GM15510 (cell line): ENCODE data around the gene PDE5A.

Experiments used
- POLR2A ChIP-seq: IDR thresholded peaks from 3 replicates; pipeline ENCODE4 v1.6.1; 2011; ENCODE audit warnings: borderline replicate concordance; ENCODE audit not compliant: insufficient read length; ENCODE audit errors: extremely low read depth

Gene PDE5A

GRCh38 chr4:119479180-119479808 is 149.3 kb downstream of the PDE5A start:
- TF ChIP-seq POLR2A, result no peak

GRCh38 chr4:119478446-119479179 is 150.0 kb downstream of the PDE5A start:
- TF ChIP-seq POLR2A, result no peak

GRCh38 chr4:119477412-119478053 is 151.1 kb downstream of the PDE5A start:
- no peak for TF ChIP-seq POLR2A

GRCh38 chr4:119471259-119471658 is 157.3 kb downstream of the PDE5A start:
- no peak for TF ChIP-seq POLR2A

- TF ChIP-seq POLR2A, result peak; percentile 48
These were observed 173.9 kb downstream of the PDE5A start for GRCh38 chr4:119454491-119455270.
